Hepatocyte (in vitro differentiated cells): ENCODE measurements around the gene YIPF2. TPM values are rescaled to one million over a fixed set of nuclear protein-coding genes. Genes with fewer than 3 reads are reported as not detected.

Experiments
- DNase-seq: peaks from one replicate; pipeline ENCODE4 v3.0.0-alpha.2; 2016; ENCODE audit warnings: low spot score
- H2AFZ ChIP-seq: fragments of 200-600 bp; sonication (generic); 2 replicates; pipeline ENCODE4 v1.6.0; 2016; ENCODE audit warnings: antibody characterized with exemption, mild to moderate bottlenecking
- H3K27ac ChIP-seq: fragments of 200-600 bp; sonication (generic); 2 replicates; pipeline ENCODE4 v1.5.1; 2016; ENCODE audit warnings: mild to moderate bottlenecking
- H3K27me3 ChIP-seq: fragments of 200-600 bp; sonication (generic); 2 replicates; pipeline ENCODE4 v1.6.1; 2016
- H3K36me3 ChIP-seq: fragments of 200-600 bp; sonication (generic); replicated peaks from 2 replicates; pipeline ENCODE4 v1.5.1; 2016; ENCODE audit warnings: low read depth; ENCODE audit not compliant: insufficient read depth
- H3K4me1 ChIP-seq: fragments of 200-600 bp; sonication (generic); 2 replicates; pipeline ENCODE4 v1.5.1; 2016; ENCODE audit warnings: mild to moderate bottlenecking, moderate library complexity; ENCODE audit not compliant: insufficient read depth
- H3K4me2 ChIP-seq: fragments of 200-600 bp; sonication (generic); 2 replicates; pipeline ENCODE4 v1.6.0; 2016
- H3K4me3 ChIP-seq: fragments of 200-600 bp; sonication (generic); 2 replicates; pipeline ENCODE4 v1.5.1; 2016; ENCODE audit warnings: mild to moderate bottlenecking
- H3K79me2 ChIP-seq: fragments of 200-600 bp; sonication (generic); 2 replicates; pipeline ENCODE4 v1.6.0; 2017; ENCODE audit warnings: mild to moderate bottlenecking
- H3K9me2 ChIP-seq: fragments of 200-600 bp; sonication (generic); replicated peaks from 2 replicates; pipeline ENCODE4 v1.6.0; 2017; ENCODE audit warnings: mild to moderate bottlenecking; ENCODE audit not compliant: insufficient read depth
- H3K9me3 ChIP-seq: fragments of 200-600 bp; sonication (generic); 2 replicates; pipeline ENCODE4 v1.5.1; 2016; ENCODE audit warnings: low read depth, mild to moderate bottlenecking
- H4K20me1 ChIP-seq: fragments of 200-600 bp; sonication (generic); 2 replicates; pipeline ENCODE4 v1.6.0; 2016; ENCODE audit warnings: mild to moderate bottlenecking; ENCODE audit not compliant: insufficient read depth, poor library complexity, severe bottlenecking
- CTCF ChIP-seq: fragments of 200-600 bp; sonication (generic); IDR thresholded peaks from 2 replicates; pipeline ENCODE4 v1.5.1; 2016; ENCODE audit warnings: antibody characterized with exemption, mild to moderate bottlenecking; ENCODE audit not compliant: poor library complexity
- EZH2 ChIP-seq: fragments of 200-600 bp; sonication (generic); IDR thresholded peaks from 2 replicates; pipeline ENCODE4 v1.6.1; 2016; ENCODE audit warnings: antibody characterized with exemption, mild to moderate bottlenecking, borderline replicate concordance
- EZH2phosphoT487 ChIP-seq: fragments of 200-600 bp; sonication (generic); IDR thresholded peaks from one replicate; pipeline ENCODE4 v1.6.1; 2018; ENCODE audit warnings: antibody characterized with exemption, mild to moderate bottlenecking, low read depth, moderate library complexity; ENCODE audit not compliant: unreplicated experiment, severe bottlenecking
- WGBS: methylation state at CpG from one replicate; pipeline ENCODE4 v1.1.6; 2016; ENCODE audit warnings: low lambda C conversion rate; ENCODE audit errors: missing lambda C conversion rate; 5-methylcytosine and 5-hydroxymethylcytosine counted together
- polyA plus RNA-seq: library from polyadenylated mRNA; unstranded; fragments of >200 nt; fragmentation: Nextera tagmentation; extraction: Ambion mirVana; gene quantifications from 2 replicates; pipeline ENCODE4 v1.2.1, GENCODE V29; 2016
- total RNA-seq: library from RNA; depleted of rRNA; stranded (reverse); fragments of >200 nt; gene quantifications from 2 replicates; pipeline ENCODE4 v1.2.3, GENCODE V29; 2014

YIPF2 gene
- total and polyA plus RNA-seq, 2 experiments from 2014 or later, result 80.3 to 115 TPM

DNA sequence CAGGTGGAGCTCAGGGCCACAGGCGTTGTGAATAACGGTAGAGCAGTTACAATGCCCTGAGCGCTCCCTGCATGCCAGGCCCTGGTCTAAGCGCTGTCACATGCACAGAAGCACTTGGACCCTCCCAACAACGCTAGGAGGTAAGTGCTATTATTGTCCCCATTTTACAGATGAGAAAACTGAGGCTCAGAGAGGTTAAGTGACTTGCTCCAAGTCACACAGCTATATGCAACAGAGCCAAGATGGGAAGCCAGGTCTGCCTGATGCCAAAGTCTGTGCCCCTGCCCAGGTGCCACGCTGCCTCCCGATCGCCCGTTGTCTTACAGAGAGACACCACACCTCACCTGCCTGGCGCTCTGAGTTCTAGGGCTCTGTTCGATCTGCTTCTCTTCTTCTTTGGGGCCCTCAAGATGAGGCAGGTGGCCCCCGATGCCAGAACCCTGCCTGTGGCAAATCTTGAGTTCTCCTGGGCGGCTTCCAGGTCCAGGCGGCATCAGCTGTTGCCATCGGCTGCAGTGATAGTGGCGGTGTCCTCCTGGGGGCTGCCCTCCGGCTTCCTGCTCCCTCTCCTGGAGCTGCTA, 20.0 kb downstream of the YIPF2 start:
- H4K20me1 ChIP-seq, result no peaks in the 10 kb centered on the region
- no peaks in the 10 kb centered on the region for H3K4me1 ChIP-seq
- DNase-seq, result no peak
- no peaks in the 10 kb centered on the region for H3K9me3 ChIP-seq
- no peak overlapping the region for H3K4me3 ChIP-seq
- no peak overlapping the region for H2AFZ ChIP-seq
- H3K79me2 ChIP-seq, result peaks cover 20% of the 10 kb centered on the region
- H3K27me3 ChIP-seq, result no peaks in the 10 kb centered on the region
- H3K36me3 ChIP-seq, result no peaks in the 10 kb centered on the region
- H3K9me2 ChIP-seq, result no peaks in the 10 kb centered on the region
- over 99% methylated on average over 17 of the region's 17 CpGs for WGBS
- H3K4me2 ChIP-seq, result no peak overlapping the region
- no peak overlapping the region for H3K27ac ChIP-seq
- TF ChIP-seq CTCF (no peak), EZH2phosphoT487 (no peak), EZH2 (no peak)

- no peaks in the 10 kb centered on the region for H4K20me1 ChIP-seq
- no peaks in the 10 kb centered on the region for H3K9me3 ChIP-seq
- H2AFZ ChIP-seq, result no peak overlapping the region
- no peaks in the 10 kb centered on the region for H3K4me1 ChIP-seq
- peaks cover 25% of the 10 kb centered on the region for H3K79me2 ChIP-seq
- no peak for TF ChIP-seq EZH2phosphoT487
- no peak for TF ChIP-seq CTCF
- no peak for TF ChIP-seq EZH2
- no peaks in the 10 kb centered on the region for H3K27me3 ChIP-seq
- H3K9me2 ChIP-seq, result no peaks in the 10 kb centered on the region
- H3K4me2 ChIP-seq, result no peak overlapping the region
- DNase-seq, result no peak
- no peaks in the 10 kb centered on the region for H3K36me3 ChIP-seq
- no peak overlapping the region for H3K27ac ChIP-seq
- no peak overlapping the region for H3K4me3 ChIP-seq
- WGBS, result 98% methylated on average over 14 of the region's 14 CpGs
Observed at GRCh38 chr19:10907925-10908324, 20.5 kb downstream of the YIPF2 start.

GRCh38 chr19:10899151-10899653, 29.2 kb downstream of the YIPF2 start:
- Histone ChIP-seq H3K27me3 (no peaks in the 10 kb centered on the region), H3K9me3 (no peaks in the 10 kb centered on the region), H3K4me1 (no peaks in the 10 kb centered on the region), H3K4me3 (no peak overlapping the region), H4K20me1 (peaks cover 41% of the 10 kb centered on the region), H2AFZ (no peak overlapping the region), H3K4me2 (no peak overlapping the region), H3K27ac (no peak overlapping the region), H3K9me2 (no peaks in the 10 kb centered on the region), H3K79me2 (peaks cover 97% of the 10 kb centered on the region), H3K36me3 (no peaks in the 10 kb centered on the region)
- TF ChIP-seq EZH2phosphoT487 (no peak), EZH2 (no peak), CTCF (no peak)
- 91% methylated on average over 10 of the region's 10 CpGs for WGBS
- DNase-seq, result no peak

DNA sequence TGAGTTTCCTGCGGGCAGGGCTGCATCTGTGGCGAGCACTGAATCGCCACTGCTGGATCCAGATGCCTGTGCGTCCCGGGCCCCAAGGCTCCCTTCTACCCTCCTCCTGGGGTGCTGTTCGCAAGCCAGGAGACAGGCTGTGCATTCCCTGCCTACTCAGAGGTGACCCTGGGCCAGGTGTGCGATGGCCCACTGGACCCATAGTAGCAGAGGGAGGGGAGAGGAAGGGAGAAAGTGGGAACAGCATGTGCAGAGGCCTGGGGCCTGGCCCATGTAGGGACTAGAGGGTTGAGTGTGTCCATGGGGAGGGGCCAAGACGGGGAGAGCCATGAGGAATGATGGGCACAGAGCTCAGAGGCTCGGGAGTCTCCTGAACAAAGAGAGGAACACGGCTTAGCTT, 29.8 kb downstream of the YIPF2 start:
- peaks cover 97% of the 10 kb centered on the region for H3K79me2 ChIP-seq
- no peaks in the 10 kb centered on the region for H3K27me3 ChIP-seq
- no peak overlapping the region for H3K4me2 ChIP-seq
- TF ChIP-seq CTCF, result no peak
- TF ChIP-seq EZH2phosphoT487, result no peak
- no peak for TF ChIP-seq EZH2
- 89% methylated on average over 10 of the region's 10 CpGs for WGBS
- no peaks in the 10 kb centered on the region for H3K9me3 ChIP-seq
- H3K4me3 ChIP-seq, result no peak overlapping the region
- no peak overlapping the region for H2AFZ ChIP-seq
- no peaks in the 10 kb centered on the region for H3K36me3 ChIP-seq
- peaks cover 42% of the 10 kb centered on the region for H4K20me1 ChIP-seq
- no peaks in the 10 kb centered on the region for H3K4me1 ChIP-seq
- DNase-seq, result no peak
- no peaks in the 10 kb centered on the region for H3K9me2 ChIP-seq
- no peak overlapping the region for H3K27ac ChIP-seq
